IMR-90 (cell line): ENCODE measurements around the gene LPIN1. TPM values are rescaled to one million over a fixed set of nuclear protein-coding genes. Genes with fewer than 3 reads are reported as not detected.

Experiments used
- ATAC-seq: fragments of 200-7000 bp; cut with Tn5 transposase; 2 replicates; pipeline ENCODE4 v1.9.1; 2020; ENCODE audit warnings: low read depth, mild to moderate bottlenecking, moderate library complexity
- BruUV-seq: library from RNA; stranded (reverse); fragments of 400-500 nt; replicated peaks from 2 replicates; lab custom pipeline; 2021; lab: Mats Ljungman, UMichigan
- CTCF ChIA-PET: fragments of 300-600 bp; formaldehyde crosslinking; extraction: SDS; loops from one replicate; lab custom pipeline; 2021; ENCODE audit warnings: antibody characterized with exemption; lab: Yijun Ruan, JAX
- POLR2A ChIA-PET: fragments of 300-600 bp; sonication (Branson Sonifier 250); formaldehyde crosslinking; loops from one replicate; lab custom pipeline; 2022; ENCODE audit warnings: antibody characterized with exemption; ENCODE audit not compliant: unreplicated experiment; lab: Charles Lee
- DNase-seq: peaks from one replicate; pipeline ENCODE4 v3.0.0; 2013
- H2AFZ ChIP-seq: replicated peaks from 2 replicates; pipeline ENCODE3; 2013; ENCODE audit warnings: low read length, mild to moderate bottlenecking; ENCODE audit not compliant: poor library complexity
- H2AK5ac ChIP-seq: 2 replicates; pipeline ENCODE4 v1.6.1; 2013; ENCODE audit warnings: low read depth, low read length, inconsistent platforms
- H2AK9ac ChIP-seq: replicated peaks from 2 replicates; pipeline ENCODE3; 2013; ENCODE audit warnings: mild to moderate bottlenecking, low read depth, low read length, moderate library complexity; ENCODE audit not compliant: poor library complexity
- H2BK120ac ChIP-seq: 2 replicates; pipeline ENCODE4 v1.6.1; 2013; ENCODE audit warnings: low read depth, low read length, inconsistent platforms
- H2BK15ac ChIP-seq: 3 replicates; pipeline ENCODE4 v1.6.1; 2013; ENCODE audit warnings: low read depth, low read length, inconsistent platforms
- H2BK20ac ChIP-seq: 2 replicates; pipeline ENCODE4 v1.6.1; 2013; ENCODE audit warnings: low read depth, mild to moderate bottlenecking, inconsistent platforms, low read length, moderate library complexity
- H2BK5ac ChIP-seq: 2 replicates; pipeline ENCODE4 v1.6.1; 2013; ENCODE audit warnings: mild to moderate bottlenecking, low read depth, low read length, inconsistent platforms; ENCODE audit not compliant: poor library complexity, severe bottlenecking
- H3K14ac ChIP-seq: replicated peaks from 2 replicates; pipeline ENCODE4 v1.6.1; 2013; ENCODE audit warnings: low read depth, low read length, inconsistent platforms
- H3K18ac ChIP-seq: 2 replicates; pipeline ENCODE4 v1.6.1; 2013; ENCODE audit warnings: low read depth, low read length, control low read depth
- H3K23ac ChIP-seq: 2 replicates; pipeline ENCODE4 v1.6.1; 2013; ENCODE audit warnings: low read depth, low read length, inconsistent platforms
- H3K27ac ChIP-seq: 2 replicates; pipeline ENCODE4 v1.5.1; 2013; ENCODE audit warnings: mild to moderate bottlenecking, control low read depth, low read length; ENCODE audit not compliant: insufficient read depth
- H3K27me3 ChIP-seq: 2 replicates; pipeline ENCODE4 v1.6.1; 2013; ENCODE audit warnings: low read length; ENCODE audit not compliant: control insufficient read depth, insufficient read depth
- H3K36me3 ChIP-seq: 2 replicates; pipeline ENCODE4 v1.6.1; 2013; ENCODE audit warnings: low read length, mixed read lengths; ENCODE audit not compliant: control insufficient read depth, insufficient read depth
- H3K4ac ChIP-seq: 2 replicates; pipeline ENCODE4 v1.6.1; 2013; ENCODE audit warnings: low read depth, low read length, inconsistent platforms
- H3K4me1 ChIP-seq: 2 replicates; pipeline ENCODE4 v1.6.1; 2013; ENCODE audit warnings: low read length, mixed read lengths; ENCODE audit not compliant: control insufficient read depth, insufficient read depth
- H3K4me2 ChIP-seq: 2 replicates; pipeline ENCODE4 v1.6.1; 2013; ENCODE audit warnings: low read depth, mild to moderate bottlenecking, control low read depth, low read length, moderate library complexity
- H3K4me3 ChIP-seq: 2 replicates; pipeline ENCODE4 v1.5.1; 2013; ENCODE audit warnings: low read depth, mild to moderate bottlenecking, control low read depth, low read length, moderate library complexity; ENCODE audit not compliant: insufficient read depth
- H3K56ac ChIP-seq: 2 replicates; pipeline ENCODE4 v1.6.1; 2013; ENCODE audit warnings: low read length, inconsistent platforms; ENCODE audit not compliant: insufficient read depth; ENCODE audit errors: extremely low read depth
- H3K79me1 ChIP-seq, 2 experiments: 2 replicates each; pipeline ENCODE4 v1.6.1; 2013; ENCODE audit warnings: low read length in 2 of 2, inconsistent platforms in 1 of 2, low read depth in 1 of 2
- H3K9ac ChIP-seq: 2 replicates; pipeline ENCODE4 v1.6.1; 2013; ENCODE audit warnings: low read depth, low read length, control low read depth
- H3K9me1 ChIP-seq: 2 replicates; pipeline ENCODE4 v1.6.1; 2013; ENCODE audit warnings: low read length, inconsistent platforms; ENCODE audit not compliant: insufficient read depth
- H3K9me3 ChIP-seq: 2 replicates; pipeline ENCODE4 v1.6.1; 2013; ENCODE audit warnings: low read length; ENCODE audit not compliant: control insufficient read depth, insufficient read depth
- H4K20me1 ChIP-seq: 2 replicates; pipeline ENCODE4 v1.6.1; 2013; ENCODE audit warnings: low read length, inconsistent platforms; ENCODE audit not compliant: insufficient read depth
- H4K5ac ChIP-seq: 2 replicates; pipeline ENCODE4 v1.6.1; 2013; ENCODE audit warnings: mild to moderate bottlenecking, low read depth, low read length, control low read depth
- H4K8ac ChIP-seq, 2 experiments: 2 replicates each; pipeline ENCODE4 v1.6.1; 2013; ENCODE audit warnings: low read depth in 2 of 2, low read length in 2 of 2, control low read depth in 1 of 2, inconsistent platforms in 1 of 2
- H4K91ac ChIP-seq: 2 replicates; pipeline ENCODE4 v1.6.1; 2013; ENCODE audit warnings: low read depth, low read length, inconsistent platforms; ENCODE audit not compliant: insufficient read depth
- BHLHE40 ChIP-seq: fragments of 150-350 bp; IDR thresholded peaks from 2 replicates; pipeline ENCODE4 v1.6.1; 2016; ENCODE audit warnings: mild to moderate bottlenecking, low read depth, low read length
- CEBPB ChIP-seq: IDR thresholded peaks from 2 replicates; pipeline ENCODE4 v1.6.1; 2012; ENCODE audit warnings: low read depth, low read length, improper control_type of control experiment
- CHD1 ChIP-seq: IDR thresholded peaks from 2 replicates; pipeline ENCODE4 v1.6.1; 2012; ENCODE audit warnings: low read depth, low read length, improper control_type of control experiment
- FOS ChIP-seq: fragments of 150-350 bp; IDR thresholded peaks from 2 replicates; pipeline ENCODE4 v1.6.1; 2016; ENCODE audit warnings: low read depth, low read length
- MAFK ChIP-seq: IDR thresholded peaks from 2 replicates; pipeline ENCODE4 v1.6.1; 2012; ENCODE audit warnings: low read depth, low read length, improper control_type of control experiment
- MAZ ChIP-seq: IDR thresholded peaks from 2 replicates; pipeline ENCODE4 v1.6.1; 2012; ENCODE audit warnings: low read depth, mild to moderate bottlenecking, low read length, improper control_type of control experiment, moderate library complexity, borderline replicate concordance
- MXI1 ChIP-seq: IDR thresholded peaks from 2 replicates; pipeline ENCODE4 v1.6.1; 2012; ENCODE audit warnings: low read depth, mild to moderate bottlenecking, low read length, moderate library complexity, borderline replicate concordance
- NFE2L2 ChIP-seq: fragments of 150-350 bp; IDR thresholded peaks from 2 replicates; pipeline ENCODE4 v1.6.1; 2016; ENCODE audit warnings: low read depth, mild to moderate bottlenecking, low read length
- POLR2A ChIP-seq: IDR thresholded peaks from 2 replicates; pipeline ENCODE4 v1.6.1; 2012; ENCODE audit warnings: mild to moderate bottlenecking, low read depth, low read length
- RAD21 ChIP-seq: IDR thresholded peaks from 2 replicates; pipeline ENCODE4 v1.6.1; 2012; ENCODE audit warnings: low read length, improper control_type of control experiment
- RCOR1 ChIP-seq: IDR thresholded peaks from 2 replicates; pipeline ENCODE4 v1.6.1; 2012; ENCODE audit warnings: mild to moderate bottlenecking, low read length, improper control_type of control experiment; ENCODE audit not compliant: insufficient replicate concordance
- RFX5 ChIP-seq: IDR thresholded peaks from 2 replicates; pipeline ENCODE4 v1.8.0; 2012; ENCODE audit warnings: low read depth, mild to moderate bottlenecking, low read length, moderate library complexity
- SMC3 ChIP-seq: fragments of 150-350 bp; IDR thresholded peaks from 2 replicates; pipeline ENCODE4 v1.6.1; 2016; ENCODE audit warnings: low read depth, mild to moderate bottlenecking, antibody characterized with exemption, low read length, moderate library complexity
- WGBS, 2 experiments: methylation state at CpG; one replicate each; pipeline versions ENCODE4 v1.1.5 to v1.1.7; 2013; ENCODE audit warnings: missing lambda C conversion rate in 2 of 2; ENCODE audit not compliant: insufficient read length in 1 of 2; ENCODE audit errors: extremely low coverage in 2 of 2; 5-methylcytosine and 5-hydroxymethylcytosine counted together
- dilution Hi-C: fragments of 300-500 bp; cut with HindIII; formaldehyde crosslinking; loops from one replicate; pipeline ENCODE4 v1.14.3; 2018; ENCODE audit warnings: low sequenced_read_pairs; ENCODE audit not compliant: unreplicated experiment
- in situ Hi-C: fragments of 300-500 bp; cut with MboI; formaldehyde crosslinking; loops from 3 replicates; pipeline ENCODE4 v1.14.3; 2019; ENCODE audit warnings: low sequenced_read_pairs, inconsistent platforms, mixed read lengths
- intact Hi-C: fragments of 100-400 bp; cut with micrococcal nuclease; formaldehyde crosslinking; loops from 2 replicates; pipeline ENCODE4 v1.10.0; 2022
- polyA plus RNA-seq, 3 experiments: library from polyadenylated mRNA; depleted of rRNA; stranded (reverse); fragments of >200 nt; gene quantifications; 2 replicates each; pipeline ENCODE4 v1.2.3, GENCODE V29; 2012; ENCODE audit warnings: low replicate concordance in 1 of 3
- total RNA-seq: library from RNA; depleted of rRNA; stranded (reverse); fragments of >200 nt; gene quantifications from 2 replicates; pipeline ENCODE4 v1.2.3, GENCODE V29; 2012
- TF ChIP-seq, protein P1 (sequence below): fragments of 150-350 bp; IDR thresholded peaks from 2 replicates; pipeline ENCODE4 v1.6.1; 2017; ENCODE audit warnings: mild to moderate bottlenecking, antibody characterized with exemption, low read length, low read depth
- TF ChIP-seq, protein P2 (sequence below): fragments of 150-350 bp; IDR thresholded peaks from 2 replicates; pipeline ENCODE4 v1.6.1; 2016; ENCODE audit warnings: low read depth, mild to moderate bottlenecking, low read length, moderate library complexity, borderline replicate concordance
- TF ChIP-seq, protein P3 (sequence below): conservative IDR thresholded peaks from 2 replicates; pipeline ENCODE4 v1.5.1; 2012; ENCODE audit warnings: mild to moderate bottlenecking, low read depth, low read length, improper control_type of control experiment

The LPIN1 gene
- total and polyA plus RNA-seq, 2 of the 4 experiments (the other 2 are of a cell fraction): 21.3 to 25.1 TPM

DNA sequence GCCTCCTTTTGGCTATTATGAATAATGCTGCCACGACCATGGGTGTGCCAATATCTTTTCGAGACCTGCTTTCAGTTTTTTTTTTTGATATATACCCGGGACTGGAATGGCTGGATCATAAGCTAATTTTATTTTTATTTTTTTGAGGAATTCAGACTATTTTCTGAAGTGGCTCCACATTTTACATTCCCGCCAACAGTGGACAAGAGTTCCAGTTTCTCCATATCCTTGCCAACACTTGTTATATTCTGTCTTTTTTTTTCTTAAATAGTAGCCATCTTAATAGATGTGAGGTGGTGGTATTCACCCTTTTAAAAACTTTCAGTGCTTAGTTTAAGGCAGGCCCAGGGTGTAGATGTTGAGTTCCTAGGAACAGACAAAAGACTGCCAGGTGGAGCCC, 11.8 kb downstream of the LPIN1 start:
- Histone ChIP-seq H2AK9ac (no peak overlapping the region), H3K4ac (no peak overlapping the region), H2BK15ac (no peak overlapping the region), H3K79me1 (peaks cover 26 to 58% of the 10 kb centered on the region in 2 experiments), H3K9me1 (peaks cover 18% of the 10 kb centered on the region), H2BK5ac (no peak overlapping the region), H3K4me2 (no peak overlapping the region), H4K91ac (no peak overlapping the region), H3K18ac (no peak overlapping the region), H3K9ac (no peak overlapping the region), H4K5ac (no peak overlapping the region), H4K20me1 (peaks cover 35% of the 10 kb centered on the region), H3K4me1 (peaks cover 13% of the 10 kb centered on the region), H3K27ac (no peak overlapping the region), H3K36me3 (peaks cover 2% of the 10 kb centered on the region; the same call in 1 of the 2 replicates), H3K27me3 (no peaks in the 10 kb centered on the region), H2BK120ac (no peak overlapping the region), H3K4me3 (no peak overlapping the region), H3K56ac (no peak overlapping the region), H3K9me3 (no peaks in the 10 kb centered on the region), H2BK20ac (no peak overlapping the region), H2AK5ac (no peak overlapping the region), H3K14ac (no peak overlapping the region), H4K8ac (no peak overlapping the region), H2AFZ (no peak overlapping the region), H3K23ac (no peak overlapping the region)
- no TSS peak for BruUV-seq
- dilution Hi-C loops (no loop called here), in situ Hi-C loops (loop anchor here (25.0 kb wide), 1 partner anchor 621 kb away; a partner anchor contains a TSS), intact Hi-C loops (no loop called here)
- CTCF ChIA-PET: interaction anchor here (1.8 kb wide), 1 partner anchor 19 kb away, joined by 5 read pairs; no protein-coding TSS in a partner anchor
- TF ChIP-seq, protein P1, sequence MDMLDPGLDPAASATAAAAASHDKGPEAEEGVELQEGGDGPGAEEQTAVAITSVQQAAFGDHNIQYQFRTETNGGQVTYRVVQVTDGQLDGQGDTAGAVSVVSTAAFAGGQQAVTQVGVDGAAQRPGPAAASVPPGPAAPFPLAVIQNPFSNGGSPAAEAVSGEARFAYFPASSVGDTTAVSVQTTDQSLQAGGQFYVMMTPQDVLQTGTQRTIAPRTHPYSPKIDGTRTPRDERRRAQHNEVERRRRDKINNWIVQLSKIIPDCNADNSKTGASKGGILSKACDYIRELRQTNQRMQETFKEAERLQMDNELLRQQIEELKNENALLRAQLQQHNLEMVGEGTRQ: no peak
- TF ChIP-seq BHLHE40 (no peak), CEBPB (no peak), RCOR1 (no peak), CHD1 (no peak), RAD21 (no peak), MAFK (no peak), POLR2A (no peak), MXI1 (no peak), FOS (no peak), RFX5 (no peak), SMC3 (no peak), MAZ (no peak), NFE2L2 (no peak)
- TF ChIP-seq, protein P2, sequence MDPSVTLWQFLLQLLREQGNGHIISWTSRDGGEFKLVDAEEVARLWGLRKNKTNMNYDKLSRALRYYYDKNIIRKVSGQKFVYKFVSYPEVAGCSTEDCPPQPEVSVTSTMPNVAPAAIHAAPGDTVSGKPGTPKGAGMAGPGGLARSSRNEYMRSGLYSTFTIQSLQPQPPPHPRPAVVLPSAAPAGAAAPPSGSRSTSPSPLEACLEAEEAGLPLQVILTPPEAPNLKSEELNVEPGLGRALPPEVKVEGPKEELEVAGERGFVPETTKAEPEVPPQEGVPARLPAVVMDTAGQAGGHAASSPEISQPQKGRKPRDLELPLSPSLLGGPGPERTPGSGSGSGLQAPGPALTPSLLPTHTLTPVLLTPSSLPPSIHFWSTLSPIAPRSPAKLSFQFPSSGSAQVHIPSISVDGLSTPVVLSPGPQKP: no peak
- TF ChIP-seq, protein P3, sequence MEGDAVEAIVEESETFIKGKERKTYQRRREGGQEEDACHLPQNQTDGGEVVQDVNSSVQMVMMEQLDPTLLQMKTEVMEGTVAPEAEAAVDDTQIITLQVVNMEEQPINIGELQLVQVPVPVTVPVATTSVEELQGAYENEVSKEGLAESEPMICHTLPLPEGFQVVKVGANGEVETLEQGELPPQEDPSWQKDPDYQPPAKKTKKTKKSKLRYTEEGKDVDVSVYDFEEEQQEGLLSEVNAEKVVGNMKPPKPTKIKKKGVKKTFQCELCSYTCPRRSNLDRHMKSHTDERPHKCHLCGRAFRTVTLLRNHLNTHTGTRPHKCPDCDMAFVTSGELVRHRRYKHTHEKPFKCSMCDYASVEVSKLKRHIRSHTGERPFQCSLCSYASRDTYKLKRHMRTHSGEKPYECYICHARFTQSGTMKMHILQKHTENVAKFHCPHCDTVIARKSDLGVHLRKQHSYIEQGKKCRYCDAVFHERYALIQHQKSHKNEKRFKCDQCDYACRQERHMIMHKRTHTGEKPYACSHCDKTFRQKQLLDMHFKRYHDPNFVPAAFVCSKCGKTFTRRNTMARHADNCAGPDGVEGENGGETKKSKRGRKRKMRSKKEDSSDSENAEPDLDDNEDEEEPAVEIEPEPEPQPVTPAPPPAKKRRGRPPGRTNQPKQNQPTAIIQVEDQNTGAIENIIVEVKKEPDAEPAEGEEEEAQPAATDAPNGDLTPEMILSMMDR: no peak
- POLR2A ChIA-PET: no interaction called here
- DNase-seq: no peak
- ATAC-seq: no peak
- no CpG with 5 or more reads among the region's 4 CpGs for WGBS, 2 experiments
